RWPE1 (cell line): ENCODE data around the gene ASB4.

Source experiments
- CTCF ChIA-PET: fragments of 350-600 bp; sonication (Branson Sonifier 250); formaldehyde crosslinking; extraction: SDS; loops from one replicate; lab custom pipeline; 2021; lab: Yijun Ruan, JAX
- POLR2A ChIA-PET: fragments of 400-600 bp; formaldehyde crosslinking; extraction: SDS; loops from one replicate; lab custom pipeline; 2020; ENCODE audit warnings: antibody characterized with exemption; ENCODE audit not compliant: low non-redundant PET; lab: Yijun Ruan, JAX
- DNase-seq: peaks from one replicate; pipeline ENCODE4 v3.0.0; 2012; ENCODE audit warnings: low spot score
- H3K27ac ChIP-seq: fragments of 450-650 bp; 2 replicates; pipeline ENCODE4 v1.5.1; 2017
- TF ChIP-seq, protein P1 (sequence below): fragments of 450-650 bp; conservative IDR thresholded peaks from 2 replicates; pipeline ENCODE4 v1.5.1; 2017; ENCODE audit warnings: low read depth, mild to moderate bottlenecking

ASB4 gene

DNA sequence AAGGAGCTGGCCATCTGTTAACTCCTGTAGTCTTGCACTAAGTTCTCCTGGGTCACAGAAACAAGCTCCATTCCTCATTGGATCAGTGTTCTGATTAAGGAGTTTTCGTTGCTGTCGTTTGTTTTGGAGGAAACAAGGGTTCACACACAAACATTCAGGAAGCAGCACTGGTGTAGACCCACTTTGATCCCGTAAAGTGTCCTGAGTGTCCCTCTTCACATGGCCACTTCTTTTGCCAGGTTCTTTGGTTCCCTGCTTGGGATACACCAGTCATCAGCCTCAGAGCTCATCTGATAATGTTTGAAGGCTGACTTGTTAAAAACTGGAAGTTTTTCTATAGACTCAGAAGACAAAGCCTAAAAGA is 99.7 kb downstream of the ASB4 start:
- POLR2A ChIA-PET: no interaction called here
- CTCF ChIA-PET: interaction anchor here (0.7 to 0.9 kb wide), 2 partner anchors 40 to 296 kb away, joined by 3 read pairs; no protein-coding TSS in a partner anchor
- no peak for DNase-seq
- TF ChIP-seq, protein P1, sequence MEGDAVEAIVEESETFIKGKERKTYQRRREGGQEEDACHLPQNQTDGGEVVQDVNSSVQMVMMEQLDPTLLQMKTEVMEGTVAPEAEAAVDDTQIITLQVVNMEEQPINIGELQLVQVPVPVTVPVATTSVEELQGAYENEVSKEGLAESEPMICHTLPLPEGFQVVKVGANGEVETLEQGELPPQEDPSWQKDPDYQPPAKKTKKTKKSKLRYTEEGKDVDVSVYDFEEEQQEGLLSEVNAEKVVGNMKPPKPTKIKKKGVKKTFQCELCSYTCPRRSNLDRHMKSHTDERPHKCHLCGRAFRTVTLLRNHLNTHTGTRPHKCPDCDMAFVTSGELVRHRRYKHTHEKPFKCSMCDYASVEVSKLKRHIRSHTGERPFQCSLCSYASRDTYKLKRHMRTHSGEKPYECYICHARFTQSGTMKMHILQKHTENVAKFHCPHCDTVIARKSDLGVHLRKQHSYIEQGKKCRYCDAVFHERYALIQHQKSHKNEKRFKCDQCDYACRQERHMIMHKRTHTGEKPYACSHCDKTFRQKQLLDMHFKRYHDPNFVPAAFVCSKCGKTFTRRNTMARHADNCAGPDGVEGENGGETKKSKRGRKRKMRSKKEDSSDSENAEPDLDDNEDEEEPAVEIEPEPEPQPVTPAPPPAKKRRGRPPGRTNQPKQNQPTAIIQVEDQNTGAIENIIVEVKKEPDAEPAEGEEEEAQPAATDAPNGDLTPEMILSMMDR: no peak
- H3K27ac ChIP-seq: no peak overlapping the region

DNA sequence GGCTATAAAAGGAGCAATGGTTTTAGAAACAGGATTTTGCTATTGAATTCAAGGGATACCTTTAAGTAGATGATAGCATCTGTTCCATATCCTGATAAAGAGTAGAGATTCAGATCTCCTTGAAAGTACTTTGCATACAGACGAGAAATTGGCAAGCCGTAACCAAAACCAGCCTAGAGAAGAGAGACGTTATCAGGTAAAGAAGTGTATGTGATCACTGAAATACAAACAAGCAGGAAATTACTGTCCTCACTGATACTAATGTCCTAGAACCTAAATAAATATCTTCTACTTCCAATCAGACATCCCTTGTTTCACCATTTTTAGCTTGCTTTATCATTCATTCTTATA is 101.2 kb downstream of the ASB4 start:
- CTCF ChIA-PET: interaction anchor here (1.3 kb wide), 1 partner anchor 31 kb away, joined by 3 read pairs; no protein-coding TSS in a partner anchor
- H3K27ac ChIP-seq: no peak overlapping the region
- no peak for DNase-seq
- POLR2A ChIA-PET: no interaction called here
- TF ChIP-seq, protein P1: no peak

DNA sequence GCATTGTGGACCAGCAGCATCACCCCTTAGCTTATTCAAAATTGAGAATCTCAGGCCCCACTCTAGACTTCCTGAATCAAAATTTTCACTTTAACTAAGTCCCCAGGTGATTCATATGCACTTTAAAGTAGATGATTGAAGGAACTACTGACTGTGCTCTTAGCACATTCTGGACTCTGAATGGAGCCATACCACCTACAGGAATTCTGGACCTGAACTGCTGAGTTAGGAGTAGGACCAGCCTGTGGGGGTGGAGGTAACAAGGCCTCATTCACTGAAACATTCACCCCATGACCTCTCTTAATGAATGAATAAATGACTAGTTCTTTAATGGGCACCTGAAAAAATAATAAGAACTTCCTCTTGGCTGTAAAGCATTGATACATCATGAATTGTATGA is 103.3 kb downstream of the ASB4 start:
- CTCF ChIA-PET: interaction anchor here (0.6 kb wide), 1 partner anchor 1426 kb away, joined by 3 read pairs; no protein-coding TSS in a partner anchor
- H3K27ac ChIP-seq: no peak overlapping the region
- TF ChIP-seq, protein P1: no peak
- POLR2A ChIA-PET: no interaction called here
- no peak for DNase-seq

DNA sequence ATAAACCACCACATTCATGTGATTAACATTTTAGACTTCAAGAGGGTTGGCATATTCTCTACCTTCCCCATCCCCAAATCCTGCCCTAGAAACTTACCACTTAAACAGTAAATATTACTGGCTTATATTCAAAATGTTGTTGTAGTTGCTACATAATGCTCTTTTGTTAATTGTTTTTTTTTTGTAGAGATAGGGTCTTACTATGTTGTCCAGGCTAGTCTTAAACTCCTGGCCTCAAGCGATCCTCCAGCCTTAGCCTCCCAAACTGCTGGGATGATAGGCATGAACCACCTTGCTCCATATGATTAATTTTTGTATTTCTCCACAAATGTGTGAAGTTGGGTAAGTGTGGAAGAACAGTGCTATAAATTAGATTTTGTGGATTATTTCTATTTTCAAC is 104.0 kb downstream of the ASB4 start:
- TF ChIP-seq, protein P1: no peak
- ChIA-PET CTCF (interaction anchor here (0.6 kb wide), 1 partner anchor 1425 kb away, joined by 3 read pairs; no protein-coding TSS in a partner anchor), POLR2A (no interaction called here)
- H3K27ac ChIP-seq: no peak overlapping the region
- DNase-seq: no peak
